ENCODE data around the gene MRPL27.
"Not testable (repeated sequence)": the region's sequence is repeated elsewhere in the genome, so short reads cannot be mapped to it uniquely, and the experiment has no call there.

MRPL27 gene

DNA sequence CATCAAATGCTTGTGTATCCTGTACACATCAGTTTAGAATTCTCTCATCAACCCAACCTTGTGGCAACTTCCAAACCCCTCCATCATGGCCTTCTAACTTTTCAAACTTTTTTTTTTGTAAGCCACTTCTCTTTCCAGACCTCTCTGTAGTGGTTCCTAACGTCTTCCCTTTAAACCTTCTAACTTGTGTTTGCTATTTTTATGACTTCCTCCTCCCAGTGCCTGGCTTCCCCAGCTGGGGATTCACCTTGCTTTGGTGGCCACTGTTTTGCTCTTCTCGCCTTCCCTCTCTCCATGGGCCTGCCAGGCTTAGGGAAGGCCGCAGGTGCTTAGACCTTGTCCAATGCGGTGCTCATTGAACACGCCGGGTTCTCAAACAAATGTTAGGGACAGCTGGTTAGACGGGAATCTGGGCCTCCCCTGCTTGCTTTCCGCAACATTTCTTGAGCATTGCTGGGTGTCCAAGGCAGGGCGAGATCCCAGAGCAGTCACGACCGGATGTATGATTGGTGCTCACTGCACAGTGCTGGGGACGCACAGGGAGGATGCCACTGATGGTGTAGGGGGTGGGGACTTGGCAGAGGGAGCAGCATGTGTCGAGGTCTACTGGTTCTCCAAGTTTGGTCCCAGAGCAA, 28.1 kb downstream of the MRPL27 start:
- DNase-seq: no peak

DNA sequence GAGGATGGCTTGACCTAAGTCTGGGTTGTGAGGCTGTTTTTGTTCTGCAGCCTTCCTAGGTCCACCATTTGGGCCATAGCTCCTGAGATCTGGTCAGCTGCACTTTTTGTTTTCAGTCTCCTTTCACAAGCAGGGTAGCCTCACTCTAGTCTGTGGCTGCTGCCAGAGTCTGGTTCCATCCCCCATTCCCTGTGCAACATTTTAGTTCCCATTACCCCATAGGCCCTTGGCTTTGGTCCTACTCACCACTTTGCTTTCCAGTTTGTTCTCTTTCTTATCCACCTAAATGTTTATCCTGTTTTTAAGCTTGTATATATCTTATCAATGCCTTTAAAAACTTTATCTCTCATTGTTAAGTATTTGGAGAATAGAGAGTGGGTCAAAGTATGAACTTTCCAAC, 33.6 kb downstream of the MRPL27 start:
- no peak for DNase-seq

DNA sequence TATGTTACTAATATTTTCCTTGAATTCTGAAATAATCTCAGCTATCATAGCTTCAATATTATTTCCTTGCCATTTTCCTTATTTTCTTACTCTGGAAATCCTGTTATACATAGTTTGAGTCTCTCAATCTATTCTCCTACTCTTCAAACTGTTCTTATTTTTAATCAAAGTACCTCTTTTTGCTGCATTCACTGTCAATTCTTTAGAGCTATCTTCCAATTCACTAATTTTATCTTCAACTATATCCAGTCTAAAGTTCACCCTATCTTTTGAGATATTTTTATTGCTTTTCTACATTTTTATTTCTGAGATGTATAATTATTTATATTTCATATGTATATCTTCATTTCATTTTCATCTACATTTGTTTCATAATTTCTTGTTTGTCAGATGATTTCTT, 34.3 kb downstream of the MRPL27 start:
- DNase-seq: no peak

DNA sequence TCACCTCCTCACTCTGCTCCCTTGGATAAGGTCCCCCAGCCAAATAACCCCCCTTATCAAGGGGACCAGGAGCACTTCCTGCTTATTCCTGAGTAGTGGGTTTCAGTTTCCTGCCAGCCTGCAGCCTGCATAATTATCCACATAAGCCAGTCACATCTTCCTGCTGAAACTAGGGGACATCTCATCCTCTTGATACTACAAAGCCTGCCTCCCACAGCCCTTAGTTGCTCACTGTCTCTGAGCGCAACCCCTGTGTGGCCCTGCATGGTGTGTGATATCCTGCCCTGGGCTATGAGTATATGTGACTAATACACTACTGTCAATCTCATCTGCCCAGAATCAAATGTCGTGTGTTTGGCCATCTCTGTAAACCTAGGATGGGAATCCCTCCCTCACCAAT, 35.0 kb downstream of the MRPL27 start:
- no peak for DNase-seq

DNA sequence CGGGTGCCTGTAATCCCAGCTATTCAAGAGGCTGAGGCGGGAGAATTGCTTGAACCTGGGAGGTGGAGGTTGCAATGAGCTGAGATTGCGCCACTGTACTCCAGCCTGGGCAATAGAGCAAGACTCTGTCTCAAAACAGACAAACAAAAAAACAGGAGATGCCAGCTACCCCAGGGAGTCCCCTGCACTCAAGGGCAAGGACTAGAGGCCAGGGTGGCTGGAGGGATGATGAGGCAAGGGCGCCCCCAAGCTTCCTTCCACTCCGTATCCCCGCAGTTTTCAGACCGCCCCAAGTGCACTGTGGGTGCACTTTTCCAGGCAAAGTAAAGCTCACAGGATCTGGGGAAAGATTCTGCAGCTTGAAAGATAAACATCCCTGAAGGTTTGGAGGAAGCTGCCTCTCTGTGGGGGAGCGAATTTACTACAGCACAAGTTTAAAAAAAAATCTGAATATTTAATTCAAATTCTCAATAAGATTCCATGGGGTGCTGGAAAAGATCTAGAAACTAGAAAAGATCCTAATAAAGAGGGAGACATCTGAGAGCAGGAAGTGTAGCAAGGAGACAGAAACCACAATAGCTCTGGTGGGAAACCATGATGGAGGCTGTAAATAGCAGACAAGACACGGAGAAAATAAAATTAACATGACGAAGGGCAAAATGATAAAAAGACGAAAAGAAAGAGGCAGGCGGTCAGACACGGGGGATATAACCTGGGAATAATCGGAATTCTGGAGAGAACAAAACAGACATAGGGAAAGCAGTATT, 39.5 kb downstream of the MRPL27 start:
- not testable (repeated sequence) for DNase-seq

DNA sequence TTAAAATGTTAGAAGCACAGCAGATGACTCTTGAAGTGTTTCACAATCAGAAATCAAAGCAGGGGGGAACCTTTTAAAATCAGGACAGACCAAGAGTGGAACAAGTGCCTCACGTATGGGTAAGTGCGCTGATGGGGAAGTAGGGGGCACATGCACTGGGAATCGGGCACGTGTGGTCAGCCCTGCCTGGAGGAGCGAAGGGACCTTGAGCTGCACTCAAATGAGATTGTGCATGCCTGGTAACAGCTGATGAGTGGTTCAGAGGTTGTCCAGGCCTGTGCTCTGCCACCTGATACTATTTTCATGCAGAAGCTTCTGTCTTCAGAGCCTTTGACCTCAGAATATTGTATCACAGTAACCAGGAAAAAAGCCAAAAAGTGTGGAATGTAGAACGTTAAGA, 40.8 kb downstream of the MRPL27 start:
- no peak for DNase-seq

DNA sequence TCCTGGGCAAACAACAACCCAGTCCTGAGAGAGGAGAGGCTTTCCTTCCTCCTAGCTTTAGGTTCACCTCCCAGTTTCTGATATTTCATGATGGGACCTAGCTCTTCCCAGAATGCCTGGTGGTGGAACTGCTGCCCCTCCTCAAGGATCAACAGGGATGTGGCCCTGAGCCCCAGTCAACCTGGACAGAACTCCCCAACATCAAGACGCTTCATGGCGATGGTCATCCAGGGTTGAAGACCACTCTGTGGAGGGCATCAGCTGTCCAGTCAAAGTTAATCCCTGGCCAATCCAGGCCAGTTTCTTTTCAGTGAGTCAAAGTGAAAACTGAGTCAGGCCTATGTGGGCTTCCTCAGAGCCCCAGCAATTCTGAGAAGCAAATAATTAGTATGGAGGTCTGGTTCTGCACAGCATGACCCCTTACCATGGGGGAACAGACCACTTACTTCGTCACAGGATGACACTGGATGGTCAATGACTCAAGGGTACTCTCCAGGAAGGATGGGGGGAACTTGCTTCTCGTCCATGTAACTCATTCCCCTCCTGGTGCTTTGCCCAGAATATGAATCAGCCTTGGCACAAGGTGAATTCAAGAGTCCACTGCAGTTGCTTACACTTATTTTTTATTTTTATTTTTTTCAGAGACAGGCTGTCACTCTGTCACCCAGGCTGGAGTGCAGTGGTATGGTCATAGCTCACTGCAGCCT, 41.7 kb downstream of the MRPL27 start:
- DNase-seq: no peak

DNA sequence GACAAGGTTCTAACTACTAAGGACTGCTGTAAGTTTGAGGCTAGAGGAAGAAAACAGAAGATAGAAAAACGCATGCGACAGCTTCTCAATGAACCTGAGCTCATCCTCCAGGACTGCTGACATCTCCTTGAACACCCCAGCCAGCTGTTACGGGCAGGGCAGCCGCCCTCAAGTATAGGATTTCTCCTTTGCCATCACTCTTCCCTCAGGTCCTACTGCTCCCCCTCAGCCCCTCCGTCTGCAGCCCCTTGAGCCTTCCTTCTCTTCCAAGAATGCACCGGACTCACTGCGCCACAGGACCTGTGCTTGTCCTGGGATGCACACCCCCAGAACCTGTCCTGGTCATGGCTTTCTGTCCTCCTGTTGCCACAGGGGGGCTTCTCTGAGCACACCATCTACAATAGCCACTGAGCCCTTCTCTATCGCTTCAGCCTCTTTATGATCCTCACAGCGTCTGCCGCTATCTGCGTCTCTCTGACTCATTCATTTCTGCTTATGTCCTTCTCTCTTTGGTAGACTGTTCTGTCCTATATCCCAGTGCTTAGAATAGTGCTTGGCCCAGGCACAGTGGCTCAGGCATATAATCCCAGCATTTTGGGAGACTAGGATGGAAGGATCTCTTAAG, 42.7 kb downstream of the MRPL27 start:
- DNase-seq: no peak

DNA sequence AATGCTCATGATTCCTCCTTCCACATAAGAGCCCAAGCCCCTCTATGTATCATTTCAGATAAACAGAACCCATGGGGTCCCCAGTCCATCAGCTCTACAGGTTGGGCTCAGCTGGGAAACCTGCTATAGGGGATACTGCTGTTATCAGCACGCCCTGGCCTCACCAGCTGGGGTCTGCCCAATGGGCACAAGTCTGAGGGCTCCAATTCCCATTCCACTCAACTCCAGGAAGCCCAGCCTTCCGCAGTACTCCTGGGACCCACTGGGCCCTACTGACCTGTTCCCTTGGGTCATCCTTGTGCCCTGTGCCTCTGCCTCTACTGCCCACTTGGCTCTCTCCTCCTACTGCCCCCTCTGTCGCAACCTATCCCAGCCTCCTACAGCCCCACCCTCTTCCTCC, 43.3 kb downstream of the MRPL27 start:
- DNase-seq: no peak

DNA sequence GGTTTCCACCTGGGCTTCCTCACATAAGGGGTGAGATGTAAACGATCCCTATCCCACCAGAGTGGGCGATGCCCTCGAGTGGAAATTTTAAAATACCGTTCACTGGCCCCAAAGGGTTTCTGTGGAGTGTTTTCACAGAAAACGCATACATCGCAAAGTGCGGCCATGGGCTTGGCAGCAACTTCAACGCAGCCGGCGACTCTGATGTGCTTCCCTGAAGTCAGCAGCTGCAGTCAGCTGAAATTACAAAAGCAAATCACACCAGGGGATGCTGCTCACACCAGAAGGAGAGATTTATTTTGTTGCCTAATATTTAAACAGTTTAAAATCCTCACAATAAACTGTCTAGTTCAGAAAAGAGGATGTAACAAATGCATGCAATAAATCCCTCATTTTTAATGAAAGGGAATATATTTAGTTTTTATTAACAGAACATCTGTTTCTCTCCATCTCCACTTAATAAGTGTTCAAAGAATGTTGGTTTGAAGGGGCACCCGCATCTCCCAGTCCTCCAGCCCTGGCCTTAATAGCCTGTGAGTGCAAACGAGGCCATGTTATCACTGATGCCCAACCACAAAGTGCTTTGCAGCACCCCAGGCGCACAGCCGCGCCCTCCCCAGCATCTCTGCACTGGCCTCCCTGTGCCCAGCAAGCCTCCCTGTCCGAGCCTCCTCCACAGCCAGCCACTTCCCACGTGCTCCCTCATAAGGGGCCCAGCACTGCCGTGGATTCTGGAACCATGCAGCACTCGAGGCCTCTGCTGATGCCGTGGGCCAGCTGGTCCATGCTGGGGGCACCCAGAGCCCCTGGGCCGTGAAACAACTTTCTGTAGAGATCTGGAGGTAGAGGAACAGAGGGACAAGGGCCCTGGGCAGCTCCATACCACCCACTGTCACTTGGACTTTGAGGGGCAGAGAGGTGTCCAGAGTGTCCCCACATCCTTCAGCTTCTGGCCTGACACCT, 44.3 kb downstream of the MRPL27 start:
- no peak for DNase-seq

DNA sequence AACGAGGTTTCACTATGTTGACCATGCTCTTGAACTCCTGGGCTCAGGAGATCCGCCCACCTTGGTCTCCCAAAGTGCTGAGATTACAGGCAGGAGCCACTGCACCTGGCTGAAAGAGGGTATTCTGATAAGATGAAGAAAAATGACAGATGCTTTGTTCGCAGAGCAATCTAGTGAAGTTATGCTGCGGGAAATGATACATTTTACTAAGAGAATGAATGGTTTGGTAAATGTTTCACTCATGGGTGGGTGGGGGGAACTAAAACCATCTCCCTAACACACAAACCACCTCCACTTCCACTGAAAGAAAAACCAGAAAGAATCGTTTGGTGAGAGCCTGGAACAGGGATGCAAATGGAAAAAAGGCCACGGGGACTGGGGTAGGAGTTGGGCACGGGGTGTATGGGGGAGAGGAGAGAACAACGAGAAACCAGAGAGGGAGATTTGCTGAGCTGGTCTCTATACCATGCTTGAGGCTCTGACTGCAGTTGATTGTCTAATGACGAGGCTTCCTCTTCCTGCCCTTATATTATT, 46.1 kb downstream of the MRPL27 start:
- DNase-seq: no peak

DNA sequence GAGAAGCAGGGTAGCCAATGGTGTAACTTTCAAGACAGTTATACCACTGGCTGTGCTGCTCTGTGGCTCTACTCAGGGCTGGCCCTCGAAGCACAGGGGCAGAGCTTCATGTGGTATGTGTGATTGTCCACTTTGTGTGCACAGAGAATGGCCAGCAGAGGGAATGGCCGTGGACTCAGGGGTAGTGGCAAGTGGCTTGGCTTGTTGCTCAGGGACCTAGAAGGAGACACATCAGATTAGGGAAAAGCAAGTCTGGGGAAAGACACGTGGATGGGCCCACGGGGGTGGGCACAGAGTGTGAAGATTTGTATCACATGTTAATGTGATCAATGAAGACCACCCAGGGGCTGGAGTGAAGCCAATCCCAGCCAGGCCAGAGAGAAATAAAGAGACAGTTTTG, 47.1 kb downstream of the MRPL27 start:
- no peak for DNase-seq

DNA sequence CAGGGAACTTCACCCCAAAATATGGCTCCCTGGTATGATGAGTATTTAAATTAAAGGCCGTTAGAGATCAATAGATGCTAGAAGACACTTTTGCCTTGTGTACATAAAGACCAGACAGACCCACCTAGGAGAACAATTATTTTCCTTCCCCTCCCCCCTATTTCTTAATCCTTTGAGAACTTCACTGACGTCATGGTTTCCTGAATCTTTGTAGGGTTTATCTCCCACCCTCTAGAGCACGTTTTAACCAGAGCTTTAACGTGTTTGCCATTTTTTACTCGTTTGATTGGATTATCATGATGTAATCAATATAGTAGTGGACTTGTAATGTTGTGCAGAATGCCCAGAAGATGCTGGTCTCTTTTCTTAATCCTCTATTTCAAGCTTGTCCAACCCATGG, 49.9 kb downstream of the MRPL27 start:
- no peak for DNase-seq

DNA sequence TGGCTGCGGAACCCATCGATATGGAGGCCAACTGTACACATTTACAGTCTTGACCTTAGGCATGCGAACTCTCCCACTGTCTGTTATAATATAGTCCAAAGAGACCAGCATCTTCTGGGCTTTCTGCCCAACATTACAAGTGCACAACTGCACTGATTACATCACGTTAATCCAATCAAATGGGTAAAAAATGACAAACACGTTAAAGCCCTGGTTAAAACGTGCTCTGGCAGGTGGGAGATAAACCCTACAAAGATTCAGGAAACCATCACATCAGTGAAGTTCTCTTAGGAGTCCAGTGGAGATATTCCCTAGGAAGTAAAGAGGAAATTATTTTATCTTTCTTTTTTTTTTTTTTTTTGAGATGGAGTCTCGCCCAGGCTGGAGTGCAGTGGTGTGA, 50.7 kb downstream of the MRPL27 start:
- no peak for DNase-seq

DNA sequence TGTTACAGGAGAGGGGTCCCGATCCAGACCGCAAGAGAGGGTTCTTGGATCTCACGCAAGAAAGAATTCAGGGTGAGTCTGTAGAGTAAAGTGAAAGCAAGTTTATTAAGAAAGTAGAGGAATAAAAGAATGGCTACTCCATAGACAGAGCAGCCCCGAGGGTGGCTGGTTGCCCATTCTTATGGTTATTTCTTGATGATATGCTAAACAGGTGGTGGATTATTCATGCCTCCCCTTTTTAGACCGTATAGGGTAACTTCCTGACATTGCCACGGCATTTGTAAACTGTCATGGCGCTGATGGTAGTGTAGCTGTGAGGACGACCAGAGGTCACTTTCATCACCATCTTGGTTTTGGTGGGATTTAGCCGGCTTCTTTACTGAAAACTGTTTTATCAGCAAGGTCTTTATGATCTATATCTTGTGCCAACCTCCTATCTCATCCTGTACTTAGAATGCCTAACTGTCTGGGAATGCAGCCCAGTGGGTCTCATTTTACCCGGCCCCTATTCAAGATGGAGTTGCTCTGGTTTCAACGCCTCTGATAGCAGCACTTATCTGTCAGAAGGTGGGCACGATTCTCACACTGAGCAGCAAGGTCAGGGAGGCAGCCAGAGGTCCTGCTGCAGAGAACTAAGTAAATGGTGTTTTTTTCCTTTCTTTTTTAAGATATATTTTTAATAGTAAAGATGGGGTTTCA, 53.5 kb downstream of the MRPL27 start:
- no peak for DNase-seq

DNA sequence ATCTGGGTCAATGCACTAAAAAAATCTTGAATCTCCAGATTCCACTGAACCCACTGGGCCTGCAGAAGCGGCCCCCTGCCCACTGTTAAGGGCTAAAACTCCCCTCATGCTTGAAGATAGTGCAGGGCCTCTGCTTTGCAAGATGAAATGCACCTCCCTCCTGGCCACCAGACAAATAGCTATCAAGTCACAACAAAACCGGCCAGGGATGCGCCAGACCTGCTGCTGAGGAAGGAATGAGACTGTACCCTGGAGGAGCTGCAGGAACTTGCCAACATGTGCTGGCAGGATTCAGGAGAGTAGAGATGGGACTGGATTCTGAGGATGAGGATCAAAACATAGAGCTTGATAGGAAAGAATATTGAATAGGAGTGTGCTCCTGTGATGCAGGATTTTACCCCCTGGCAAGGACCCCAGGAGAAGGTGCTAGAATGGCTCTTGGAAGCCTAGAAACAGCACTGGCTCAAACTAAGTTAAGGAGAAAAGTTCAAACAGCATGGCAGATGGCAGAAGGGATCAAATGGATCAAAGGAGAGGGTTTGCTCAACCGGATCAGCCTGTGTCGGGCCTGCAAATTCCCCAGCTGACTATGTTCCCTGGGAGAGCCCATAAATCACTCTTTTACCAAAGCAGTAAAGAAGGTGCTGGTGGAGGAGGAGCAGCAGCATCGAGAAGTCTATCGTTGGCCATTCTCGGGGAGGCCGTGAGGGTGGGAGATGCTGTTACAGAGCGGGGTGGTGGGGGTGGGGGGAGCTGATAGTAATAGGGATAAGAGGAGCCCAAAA, 54.3 kb downstream of the MRPL27 start:
- DNase-seq: no peak
